Uterus (tissue), 4 donors: Measurements from ENCODE around the gene SLC22A16. TPM values are rescaled to one million over a fixed set of nuclear protein-coding genes. Genes with fewer than 3 reads are reported as not detected.

Experiments used
- DNase-seq, 2 donors: peaks; one replicate each; pipeline ENCODE4 v3.0.0-alpha.2; 2019 to 2020
- H3K27ac ChIP-seq, 2 donors: fragments of 200-600 bp; sonication (generic); 1 replicate in 1 of 2; 2 replicates in 1 of 2; pipeline ENCODE4 v1.5.1; 2016 to 2018
- H3K27me3 ChIP-seq, 2 donors: fragments of 200-600 bp; sonication (generic); one replicate each; pipeline ENCODE4 v1.5.1; 2018 to 2019; ENCODE audit warnings: control low read depth in 1 of 2
- H3K36me3 ChIP-seq, 2 donors: fragments of 200-600 bp; sonication (generic); one replicate each; pipeline ENCODE4 v1.5.1; 2019; ENCODE audit warnings: control low read depth in 1 of 2
- H3K4me1 ChIP-seq, 2 donors: fragments of 200-600 bp; sonication (generic); one replicate each; pipeline ENCODE4 v1.5.1; 2018 to 2019; ENCODE audit warnings: control low read depth in 1 of 2
- H3K4me3 ChIP-seq, 2 donors: fragments of 200-600 bp; sonication (generic); 1 replicate in 1 of 2; 2 replicates in 1 of 2; pipeline ENCODE4 v1.5.1; 2018 to 2019; ENCODE audit warnings: mild to moderate bottlenecking in 1 of 2
- H3K9me3 ChIP-seq, 2 donors: fragments of 200-600 bp; sonication (generic); one replicate each; pipeline ENCODE4 v1.5.1; 2019; ENCODE audit warnings: control low read depth in 1 of 2
- CTCF ChIP-seq, 4 experiments: fragments of 200-600 bp in 2 of 4; fragments of 450-650 bp in 2 of 4; sonication (generic) in 2 of 4; IDR thresholded peaks; one replicate each; pipeline ENCODE4 v1.5.1; 2016 to 2019; ENCODE audit warnings: antibody characterized with exemption in 4 of 4, mild to moderate bottlenecking in 2 of 4, moderate library complexity in 1 of 4
- POLR2A ChIP-seq, 2 donors: fragments of 450-650 bp; IDR thresholded peaks; one replicate each; pipeline ENCODE4 v1.6.1; 2016; ENCODE audit warnings: antibody characterized with exemption in 2 of 2, mild to moderate bottlenecking in 1 of 2, moderate library complexity in 1 of 2
- intact Hi-C: fragments of 100-400 bp; cut with DNase I; formaldehyde crosslinking; loops from one replicate; pipeline ENCODE4 v1.15.1; 2023; ENCODE audit warnings: low total_unique reads
- total RNA-seq, 4 donors: library from RNA; depleted of rRNA in 3 of 4; stranded (reverse); fragments of >200 nt in 3 of 4; gene quantifications; one replicate each; pipeline versions ENCODE4 v1.1.0 to v1.2.4, GENCODE V29; 2014 to 2023
- donor health status: DM: yes; HTN: yes; CAD: no.

Gene SLC22A16
- total RNA-seq, 4 donors from 2014 or later = 2.9 to 10.8 TPM; not detected in 2

- H3K27ac ChIP-seq = no peak overlapping the region
- H3K4me1 ChIP-seq = no peaks in the 10 kb centered on the region
- no peaks in the 10 kb centered on the region for H3K27me3 ChIP-seq
- intact Hi-C loops = no loop called here
- TF ChIP-seq CTCF (IDR thresholded peaks at IDR 0.05) (no peak), POLR2A (IDR thresholded peaks at IDR 0.05) (no peak)
- H3K36me3 ChIP-seq = no peaks in the 10 kb centered on the region
- H3K4me3 ChIP-seq = no peak overlapping the region
- DNase-seq = no peak
- no peaks in the 10 kb centered on the region for H3K9me3 ChIP-seq
These were observed 6.5 kb upstream of the SLC22A16 start for GRCh38 chr6:110482774-110483400.

GRCh38 chr6:110481081-110481480 is 4.7 kb upstream of the SLC22A16 start:
- H3K4me1 ChIP-seq = no peaks in the 10 kb centered on the region
- DNase-seq = no peak
- no peaks in the 10 kb centered on the region for H3K36me3 ChIP-seq
- H3K27ac ChIP-seq = no peak overlapping the region
- intact Hi-C loops = no loop called here
- TF ChIP-seq POLR2A (IDR thresholded peaks at IDR 0.05) (no peak), CTCF (IDR thresholded peaks at IDR 0.05) (no peak)
- no peaks in the 10 kb centered on the region for H3K9me3 ChIP-seq
- no peak overlapping the region for H3K4me3 ChIP-seq
- no peaks in the 10 kb centered on the region for H3K27me3 ChIP-seq

DNA sequence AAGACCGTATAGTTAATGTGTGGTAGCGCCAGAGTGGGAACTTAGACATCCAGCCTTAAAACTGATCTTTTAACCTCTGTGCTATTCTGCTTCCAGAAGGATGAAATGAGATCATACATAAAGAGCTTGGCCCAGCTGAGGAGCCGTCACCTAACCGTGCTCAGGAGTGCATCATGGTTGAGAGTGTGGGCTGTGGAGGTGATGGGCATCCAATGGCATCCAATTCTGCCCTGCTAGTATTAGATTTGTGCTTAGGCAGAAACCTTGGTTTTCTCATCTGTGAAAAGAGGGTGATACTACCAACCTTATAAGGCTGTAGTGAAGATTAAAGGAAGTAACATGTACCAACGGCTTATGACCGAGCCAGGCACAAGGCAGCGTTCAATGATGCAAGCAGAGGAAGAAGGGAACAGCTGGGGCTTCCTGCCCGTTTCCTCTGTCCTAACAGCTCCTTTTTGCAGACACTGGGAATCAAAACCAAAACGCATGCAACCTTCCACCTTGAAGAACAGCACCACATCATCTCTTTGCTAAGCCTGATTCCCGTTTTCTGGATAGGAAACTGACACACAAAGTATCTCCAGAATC is 1.3 kb downstream of the SLC22A16 start:
- H3K27ac ChIP-seq = no peak overlapping the region
- no peaks in the 10 kb centered on the region for H3K27me3 ChIP-seq
- no peaks in the 10 kb centered on the region for H3K4me1 ChIP-seq
- H3K4me3 ChIP-seq = no peak overlapping the region
- no peaks in the 10 kb centered on the region for H3K36me3 ChIP-seq
- TF ChIP-seq POLR2A (IDR thresholded peaks at IDR 0.05) (no peak), CTCF (IDR thresholded peaks at IDR 0.05) (no peak)
- no peak for DNase-seq
- no peaks in the 10 kb centered on the region for H3K9me3 ChIP-seq
- intact Hi-C loops = no loop called here

DNA sequence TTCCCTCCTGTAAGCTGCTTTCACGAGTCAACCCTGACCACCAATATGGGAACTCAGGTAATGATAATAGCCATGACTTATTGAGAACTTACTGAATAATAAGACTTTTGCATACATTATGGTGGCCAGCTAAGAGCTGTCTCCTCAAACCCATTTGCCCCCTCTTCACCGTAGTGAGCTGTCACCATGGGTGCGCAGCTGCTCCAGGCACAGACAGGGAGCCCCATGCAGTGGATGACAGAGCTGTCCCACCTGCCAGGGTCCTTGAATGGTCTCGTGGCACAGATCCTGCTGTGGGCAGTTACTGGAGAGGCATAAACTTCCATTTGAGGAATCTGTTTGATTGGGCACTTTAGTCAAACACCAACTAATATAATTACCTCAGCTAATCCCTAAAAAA is 1.9 kb downstream of the SLC22A16 start:
- Histone ChIP-seq H3K27me3 (no peaks in the 10 kb centered on the region), H3K9me3 (no peaks in the 10 kb centered on the region), H3K27ac (no peak overlapping the region), H3K4me3 (no peak overlapping the region), H3K4me1 (no peaks in the 10 kb centered on the region), H3K36me3 (no peaks in the 10 kb centered on the region)
- TF ChIP-seq POLR2A (IDR thresholded peaks at IDR 0.05) (no peak), CTCF (IDR thresholded peaks at IDR 0.05) (no peak)
- DNase-seq = no peak
- intact Hi-C loops = no loop called here

- no peaks in the 10 kb centered on the region for H3K36me3 ChIP-seq
- intact Hi-C loops = no loop called here
These were observed 3.7 kb downstream of the SLC22A16 start for GRCh38 chr6:110472739-110473138.

More at GRCh38 chr6:110472739-110473138, 3.7 kb downstream of the SLC22A16 start:
- Histone ChIP-seq H3K27ac (no peak overlapping the region), H3K4me3 (no peak overlapping the region), H3K9me3 (no peaks in the 10 kb centered on the region), H3K4me1 (no peaks in the 10 kb centered on the region), H3K27me3 (no peaks in the 10 kb centered on the region)
- no peak for DNase-seq
- TF ChIP-seq CTCF (IDR thresholded peaks at IDR 0.05) (no peak), POLR2A (IDR thresholded peaks at IDR 0.05) (no peak)
